ENCODE measurements around the gene CEMP1. TPM values are rescaled to one million over a fixed set of nuclear protein-coding genes. Genes with fewer than 3 reads are reported as not detected.

CEMP1 gene
- total RNA-seq, 5 donors from 2014 or later (not counting 1 experiment from before 2014, with no cell fraction given) = 0.26 to 3.1 (median 1.1) TPM; not detected in 1

DNA sequence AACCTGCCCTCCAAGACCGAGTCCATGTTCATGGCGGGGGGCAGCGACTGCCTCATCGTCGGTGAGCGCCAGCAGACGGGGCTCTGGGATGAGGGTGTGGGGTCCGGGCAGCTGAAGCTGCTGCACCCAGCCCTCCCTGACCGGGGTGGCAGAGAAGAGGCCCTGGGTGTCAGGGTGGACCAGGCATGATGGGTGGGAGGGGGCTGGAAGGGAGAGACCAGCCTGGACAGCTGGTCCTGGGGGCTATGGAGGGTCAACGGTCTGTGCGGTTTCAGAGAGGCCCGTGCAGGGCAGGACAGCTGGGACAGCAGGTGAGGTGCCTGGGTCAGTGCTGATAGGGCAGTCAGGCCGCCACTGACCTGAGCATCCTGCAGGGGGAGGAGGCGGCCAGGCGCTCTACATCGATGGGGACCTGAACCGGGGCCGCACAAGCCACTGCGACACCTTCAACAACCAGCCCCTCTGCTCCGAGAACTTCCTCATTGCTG lies 30.7 kb downstream of the CEMP1 start:
- Histone ChIP-seq H3K4me1 (ENCODE audit: control insufficient read depth in 1 of 2, extremely low read depth in 1 of 2, insufficient read depth in 2 of 2, low read length in 2 of 2) (peaks cover 0 to 9% of the 10 kb centered on the region in 2 experiments), H3K36me3 (ENCODE audit: control insufficient read depth in 2 of 2, extremely low read depth in 1 of 2, insufficient read depth in 1 of 2, low read length in 1 of 2) (peaks cover 9 to 11% of the 10 kb centered on the region in 2 donors), H3K27ac (ENCODE audit: low read length) (no peak overlapping the region), H3K27me3 (replicated peaks in 1 of 2; ENCODE audit: control insufficient read depth in 2 of 2, extremely low read depth in 1 of 2, insufficient read depth in 2 of 2, low read length in 1 of 2) (no peaks in the 10 kb centered on the region), H3K9me3 (no peaks in the 10 kb centered on the region), H3K4me3 (ENCODE audit: control insufficient read depth in 1 of 2, extremely low read depth in 1 of 2, low read length in 1 of 2) (no peak overlapping the region)
- Mint-ChIP-seq H3K4me3 (no peak overlapping the region), H3K4me1 (no peaks in the 10 kb centered on the region), H3K27ac (no peak overlapping the region), H3K27me3 (no peaks in the 10 kb centered on the region), H3K9me3 (no peaks in the 10 kb centered on the region), H3K36me3 (peaks cover 9% of the 10 kb centered on the region)
- ChIA-PET POLR2A (interaction anchor here in 1 of 2 donors (0.8 kb wide), 1 partner anchor 306 kb away, joined by 3 read pairs; no protein-coding TSS in a partner anchor), CTCF (no interaction called here)
- WGBS (ENCODE audit: insufficient coverage) = 92% methylated on average over 16 of the region's 20 CpGs
- DNase-seq = no peak
- no peak for ATAC-seq (replicated peaks in 1 of 4)

- no peaks in the 10 kb centered on the region for H3K9me3 Mint-ChIP-seq
- peaks cover 9 to 11% of the 10 kb centered on the region in 2 donors for H3K36me3 ChIP-seq (ENCODE audit: control insufficient read depth in 2 of 2, extremely low read depth in 1 of 2, insufficient read depth in 1 of 2, low read length in 1 of 2)
- ATAC-seq (replicated peaks in 1 of 4) = no peak
- WGBS (ENCODE audit: insufficient coverage) = 88% methylated on average over 24 of the region's 29 CpGs
- no peak for DNase-seq
- no peaks in the 10 kb centered on the region for H3K4me1 Mint-ChIP-seq
- ChIA-PET CTCF (no interaction called here), POLR2A (no interaction called here)
- peaks cover 0 to 9% of the 10 kb centered on the region in 2 experiments for H3K4me1 ChIP-seq (ENCODE audit: control insufficient read depth in 1 of 2, extremely low read depth in 1 of 2, insufficient read depth in 2 of 2, low read length in 2 of 2)
- no peak overlapping the region for H3K27ac ChIP-seq (ENCODE audit: low read length)
- H3K27me3 ChIP-seq (replicated peaks in 1 of 2; ENCODE audit: control insufficient read depth in 2 of 2, extremely low read depth in 1 of 2, insufficient read depth in 2 of 2, low read length in 1 of 2) = no peaks in the 10 kb centered on the region
- H3K4me3 Mint-ChIP-seq = no peak overlapping the region
- H3K36me3 Mint-ChIP-seq = peaks cover 9% of the 10 kb centered on the region
- H3K27ac Mint-ChIP-seq = no peak overlapping the region
- H3K9me3 ChIP-seq = no peaks in the 10 kb centered on the region
- H3K27me3 Mint-ChIP-seq = no peaks in the 10 kb centered on the region
- H3K4me3 ChIP-seq (ENCODE audit: control insufficient read depth in 1 of 2, extremely low read depth in 1 of 2, low read length in 1 of 2) = no peak overlapping the region
Measured at GRCh38 chr16:2499890-2500429, 31.2 kb downstream of the CEMP1 start.

DNA sequence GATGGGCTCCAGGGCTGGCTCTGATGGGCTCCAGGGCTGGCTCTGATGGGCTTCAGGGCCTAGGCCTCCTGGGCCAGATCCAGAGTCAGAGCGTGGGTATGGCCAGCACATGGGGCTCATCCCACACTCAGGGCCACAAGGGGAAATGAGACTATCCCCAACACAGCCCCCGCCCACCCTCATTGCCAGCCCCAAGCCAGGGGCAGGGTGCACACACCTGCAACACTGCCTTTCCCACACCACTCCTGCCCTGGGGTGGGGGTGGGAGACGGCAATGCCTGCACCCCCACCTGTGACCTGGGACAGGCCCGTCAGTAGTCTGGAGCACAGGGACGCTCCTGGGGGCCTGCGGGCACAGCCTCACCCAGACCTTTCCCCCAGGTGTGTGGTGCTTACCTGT lies 31.8 kb downstream of the CEMP1 start:
- no peaks in the 10 kb centered on the region for H3K27me3 Mint-ChIP-seq
- POLR2A ChIA-PET = no interaction called here
- DNase-seq (no peak), ATAC-seq (replicated peaks in 1 of 4) (no peak)
- H3K27ac Mint-ChIP-seq = no peak overlapping the region
- WGBS (ENCODE audit: insufficient coverage) = no CpG with 5 or more reads among the region's 6 CpGs
- no peak overlapping the region for H3K4me3 Mint-ChIP-seq
- Histone ChIP-seq H3K9me3 (no peaks in the 10 kb centered on the region), H3K4me1 (ENCODE audit: control insufficient read depth in 1 of 2, extremely low read depth in 1 of 2, insufficient read depth in 2 of 2, low read length in 2 of 2) (peaks cover 0 to 9% of the 10 kb centered on the region in 2 experiments), H3K27me3 (replicated peaks in 1 of 2; ENCODE audit: control insufficient read depth in 2 of 2, extremely low read depth in 1 of 2, insufficient read depth in 2 of 2, low read length in 1 of 2) (no peaks in the 10 kb centered on the region), H3K36me3 (ENCODE audit: control insufficient read depth in 2 of 2, extremely low read depth in 1 of 2, insufficient read depth in 1 of 2, low read length in 1 of 2) (peaks cover 9 to 11% of the 10 kb centered on the region in 2 donors), H3K27ac (ENCODE audit: low read length) (no peak overlapping the region), H3K4me3 (ENCODE audit: control insufficient read depth in 1 of 2, extremely low read depth in 1 of 2, low read length in 1 of 2) (no peak overlapping the region)
- H3K9me3 Mint-ChIP-seq = no peaks in the 10 kb centered on the region
- no peaks in the 10 kb centered on the region for H3K4me1 Mint-ChIP-seq
- H3K36me3 Mint-ChIP-seq = peaks cover 9% of the 10 kb centered on the region
- CTCF ChIA-PET = no interaction called here

DNA sequence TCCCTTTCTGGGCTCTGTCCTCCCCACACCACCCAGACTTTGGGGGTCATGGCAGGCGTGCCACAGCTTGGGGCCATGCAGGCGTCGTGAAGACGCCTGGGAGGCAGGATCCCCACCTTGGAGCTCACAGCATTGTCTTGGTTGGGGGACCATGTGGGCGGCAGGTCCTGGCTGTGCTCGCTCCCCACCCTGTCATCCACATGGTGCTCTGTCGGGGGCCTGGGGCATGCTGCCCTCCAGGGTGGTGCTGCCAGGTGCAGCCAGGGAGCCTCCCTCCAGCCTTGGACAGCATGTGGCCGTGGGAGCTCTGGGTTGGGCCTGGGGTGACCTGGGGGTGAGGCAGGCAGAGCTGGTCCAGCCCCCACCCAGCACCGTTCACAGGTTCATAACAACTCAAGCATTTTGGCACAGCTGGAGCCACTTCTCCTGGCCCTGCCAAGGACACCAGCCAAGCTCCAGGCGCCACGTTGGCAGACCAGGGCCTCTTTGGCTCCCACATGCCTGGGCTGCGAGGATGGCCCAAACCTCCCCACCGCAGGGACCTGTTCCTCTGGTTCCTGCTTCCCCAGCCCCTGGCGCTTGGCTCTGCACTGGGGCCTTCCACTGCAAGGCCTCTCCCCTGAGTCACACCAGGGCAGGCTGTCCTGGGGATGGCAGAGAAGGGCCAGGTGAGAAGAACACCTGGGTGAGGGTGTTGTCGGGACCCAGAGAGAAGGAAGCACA lies 32.5 kb downstream of the CEMP1 start:
- Histone ChIP-seq H3K36me3 (ENCODE audit: control insufficient read depth in 2 of 2, extremely low read depth in 1 of 2, insufficient read depth in 1 of 2, low read length in 1 of 2) (peaks cover 9 to 11% of the 10 kb centered on the region in 2 donors), H3K4me1 (ENCODE audit: control insufficient read depth in 1 of 2, extremely low read depth in 1 of 2, insufficient read depth in 2 of 2, low read length in 2 of 2) (peaks cover 0 to 9% of the 10 kb centered on the region in 2 experiments), H3K9me3 (no peaks in the 10 kb centered on the region), H3K27ac (ENCODE audit: low read length) (no peak overlapping the region), H3K27me3 (replicated peaks in 1 of 2; ENCODE audit: control insufficient read depth in 2 of 2, extremely low read depth in 1 of 2, insufficient read depth in 2 of 2, low read length in 1 of 2) (no peaks in the 10 kb centered on the region), H3K4me3 (ENCODE audit: control insufficient read depth in 1 of 2, extremely low read depth in 1 of 2, low read length in 1 of 2) (no peak overlapping the region)
- DNase-seq = no peak
- WGBS (ENCODE audit: insufficient coverage) = 88% methylated on average over 11 of the region's 15 CpGs
- Mint-ChIP-seq H3K4me1 (no peaks in the 10 kb centered on the region), H3K9me3 (no peaks in the 10 kb centered on the region), H3K27ac (no peak overlapping the region), H3K27me3 (no peaks in the 10 kb centered on the region), H3K36me3 (peaks cover 9% of the 10 kb centered on the region), H3K4me3 (no peak overlapping the region)
- ChIA-PET CTCF (no interaction called here), POLR2A (no interaction called here)
- ATAC-seq (replicated peaks in 1 of 4) = no peak

DNA sequence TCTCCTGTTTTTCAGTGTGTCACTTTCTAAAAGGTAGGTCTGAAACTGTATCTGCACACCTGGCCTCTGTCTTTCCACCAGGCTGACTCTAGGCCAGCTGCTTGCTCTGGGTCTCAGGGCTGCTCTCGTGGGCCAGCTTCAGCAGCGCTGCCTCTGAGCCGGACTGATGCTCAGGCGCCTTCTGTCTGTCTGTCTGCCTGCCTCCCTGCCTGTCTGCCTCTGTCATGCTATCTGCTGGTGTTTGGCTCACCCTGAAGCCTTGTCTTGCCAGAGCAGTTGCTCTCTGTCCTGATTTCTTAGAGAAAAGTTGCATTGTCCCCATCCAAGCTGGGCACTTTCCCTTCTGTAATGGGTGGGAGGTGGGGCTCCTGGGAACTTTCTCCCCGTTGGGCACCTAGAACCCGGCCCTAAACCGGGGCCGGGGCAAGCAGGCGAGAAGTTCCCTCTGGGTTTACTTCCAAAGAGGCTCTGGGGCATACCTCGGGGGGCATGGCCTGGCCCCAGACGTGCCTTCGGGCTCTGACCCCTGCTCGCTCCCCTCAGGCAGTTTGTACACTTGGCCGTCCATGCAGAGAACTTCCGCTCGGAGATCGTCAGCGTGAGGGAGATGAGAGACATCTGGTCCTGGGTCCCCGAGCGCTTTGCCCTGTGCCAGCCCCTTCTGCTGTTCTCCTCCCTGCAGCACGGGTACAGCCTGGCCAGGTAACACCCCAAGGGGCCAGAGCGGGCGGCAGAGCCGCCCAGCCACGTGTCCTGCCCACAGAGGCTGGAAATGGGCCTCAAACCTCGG lies 33.3 kb downstream of the CEMP1 start:
- no peaks in the 10 kb centered on the region for H3K27me3 Mint-ChIP-seq
- peaks cover 9 to 11% of the 10 kb centered on the region in 2 donors for H3K36me3 ChIP-seq (ENCODE audit: control insufficient read depth in 2 of 2, extremely low read depth in 1 of 2, insufficient read depth in 1 of 2, low read length in 1 of 2)
- H3K9me3 ChIP-seq = no peaks in the 10 kb centered on the region
- no peaks in the 10 kb centered on the region for H3K4me1 Mint-ChIP-seq
- peaks cover 9% of the 10 kb centered on the region for H3K36me3 Mint-ChIP-seq
- H3K4me3 Mint-ChIP-seq = no peak overlapping the region
- CTCF ChIA-PET = no interaction called here
- H3K27ac Mint-ChIP-seq = no peak overlapping the region
- no peak overlapping the region for H3K4me3 ChIP-seq (ENCODE audit: control insufficient read depth in 1 of 2, extremely low read depth in 1 of 2, low read length in 1 of 2)
- 88% methylated on average over 26 of the region's 26 CpGs for WGBS (ENCODE audit: insufficient coverage)
- peaks cover 0 to 9% of the 10 kb centered on the region in 2 experiments for H3K4me1 ChIP-seq (ENCODE audit: control insufficient read depth in 1 of 2, extremely low read depth in 1 of 2, insufficient read depth in 2 of 2, low read length in 2 of 2)
- DNase-seq (no peak), ATAC-seq (replicated peaks in 1 of 4) (no peak)
- no peaks in the 10 kb centered on the region for H3K9me3 Mint-ChIP-seq
- no peak overlapping the region for H3K27ac ChIP-seq (ENCODE audit: low read length)
- POLR2A ChIA-PET = no interaction called here
- H3K27me3 ChIP-seq (replicated peaks in 1 of 2; ENCODE audit: control insufficient read depth in 2 of 2, extremely low read depth in 1 of 2, insufficient read depth in 2 of 2, low read length in 1 of 2) = no peaks in the 10 kb centered on the region

GRCh38 chr16:2497116-2497630 lies 34.0 kb downstream of the CEMP1 start:
- no peak for ATAC-seq (replicated peaks in 1 of 4)
- H3K27ac ChIP-seq (ENCODE audit: low read length) = no peak overlapping the region

More at GRCh38 chr16:2497116-2497630, 34.0 kb downstream of the CEMP1 start:
- H3K4me1 ChIP-seq (ENCODE audit: control insufficient read depth in 1 of 2, extremely low read depth in 1 of 2, insufficient read depth in 2 of 2, low read length in 2 of 2) = peaks cover 0 to 9% of the 10 kb centered on the region in 2 experiments
- peaks cover 9 to 11% of the 10 kb centered on the region in 2 donors for H3K36me3 ChIP-seq (ENCODE audit: control insufficient read depth in 2 of 2, extremely low read depth in 1 of 2, insufficient read depth in 1 of 2, low read length in 1 of 2)
- H3K4me3 ChIP-seq (ENCODE audit: control insufficient read depth in 1 of 2, extremely low read depth in 1 of 2, low read length in 1 of 2) = no peak overlapping the region
- no peaks in the 10 kb centered on the region for H3K9me3 ChIP-seq
- DNase-seq = no peak
- Mint-ChIP-seq H3K27ac (no peak overlapping the region), H3K9me3 (no peaks in the 10 kb centered on the region), H3K4me1 (no peaks in the 10 kb centered on the region), H3K4me3 (no peak overlapping the region), H3K36me3 (peaks cover 9% of the 10 kb centered on the region), H3K27me3 (no peaks in the 10 kb centered on the region)
- 94% methylated on average over 19 of the region's 21 CpGs for WGBS (ENCODE audit: insufficient coverage)
- ChIA-PET CTCF (no interaction called here), POLR2A (no interaction called here)
- no peaks in the 10 kb centered on the region for H3K27me3 ChIP-seq (replicated peaks in 1 of 2; ENCODE audit: control insufficient read depth in 2 of 2, extremely low read depth in 1 of 2, insufficient read depth in 2 of 2, low read length in 1 of 2)

Data from T-cell (primary cell).